IPS-11a (cell line): Measurements from ENCODE around the gene R3HDM2.
A peak's percentile ranks its signal among the peaks of the same experiment; 100 is the strongest.

ENCODE experiments used
- H3K4me3 ChIP-seq: one replicate; pipeline ENCODE4 v1.5.1; 2013; ENCODE audit warnings: low read depth, low read length, control low read depth

Gene R3HDM2

DNA sequence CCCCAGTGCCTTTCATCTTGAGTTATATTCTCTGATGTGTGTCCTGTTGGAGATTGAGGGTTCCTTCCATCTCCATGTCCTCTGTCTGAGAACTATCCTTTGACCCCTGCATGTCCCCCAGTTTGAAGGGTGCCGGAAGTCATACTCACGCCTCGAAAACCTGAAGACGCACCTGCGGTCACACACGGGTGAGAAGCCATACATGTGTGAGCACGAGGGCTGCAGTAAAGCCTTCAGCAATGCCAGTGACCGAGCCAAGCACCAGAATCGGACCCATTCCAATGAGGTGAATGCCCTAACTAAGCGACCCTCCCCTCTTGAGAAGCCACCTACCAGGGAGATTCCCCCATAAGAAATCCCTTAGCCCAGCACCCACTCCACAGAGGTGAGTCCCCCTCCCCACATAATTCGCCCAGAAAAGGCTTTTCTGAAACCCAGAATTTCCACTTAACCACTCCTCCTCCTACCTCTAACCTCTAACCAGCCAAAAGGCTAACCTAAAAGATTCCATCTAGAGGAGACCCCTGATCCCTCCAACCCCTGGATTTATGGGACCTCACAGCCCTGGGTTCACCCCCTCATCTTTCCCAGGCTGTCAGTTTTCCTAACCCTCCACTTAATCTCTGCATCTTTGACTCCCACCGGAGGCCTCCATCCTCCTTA, 36.5 kb upstream of the R3HDM2 start:
- no peak overlapping the region for H3K4me3 ChIP-seq

- H3K4me3 ChIP-seq = no peak overlapping the region
These were observed 35.1 kb upstream of the R3HDM2 start for GRCh38 chr12:57465747-57466505.

GRCh38 chr12:57465030-57465746, 34.3 kb upstream of the R3HDM2 start:
- H3K4me3 ChIP-seq = no peak overlapping the region

- no peak overlapping the region for H3K4me3 ChIP-seq
These were observed 33.7 kb upstream of the R3HDM2 start for GRCh38 chr12:57464569-57464968.

DNA sequence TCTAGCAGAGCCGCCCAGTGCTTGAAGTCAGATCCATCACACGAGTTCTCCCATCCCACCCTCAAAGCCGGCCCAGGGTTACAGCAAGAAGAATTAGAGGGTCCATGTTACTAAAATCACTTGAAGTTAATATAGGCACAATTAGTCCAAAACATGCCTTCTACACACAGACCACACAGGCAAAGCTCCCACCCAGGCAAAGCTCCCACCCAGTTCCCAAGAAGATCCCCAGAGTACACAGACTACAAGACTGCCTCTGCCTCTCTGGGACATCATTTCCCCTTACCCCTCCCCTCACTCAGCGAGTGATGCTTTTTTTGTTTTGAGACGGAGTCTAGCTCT, 32.0 kb upstream of the R3HDM2 start:
- no peak overlapping the region for H3K4me3 ChIP-seq

GRCh38 chr12:57462251-57462911, 31.5 kb upstream of the R3HDM2 start:
- H3K4me3 ChIP-seq = peak overlapping the region; percentile 86

- peak overlapping the region; percentile 86 for H3K4me3 ChIP-seq
These were observed 31.0 kb upstream of the R3HDM2 start for GRCh38 chr12:57461917-57462250.

DNA sequence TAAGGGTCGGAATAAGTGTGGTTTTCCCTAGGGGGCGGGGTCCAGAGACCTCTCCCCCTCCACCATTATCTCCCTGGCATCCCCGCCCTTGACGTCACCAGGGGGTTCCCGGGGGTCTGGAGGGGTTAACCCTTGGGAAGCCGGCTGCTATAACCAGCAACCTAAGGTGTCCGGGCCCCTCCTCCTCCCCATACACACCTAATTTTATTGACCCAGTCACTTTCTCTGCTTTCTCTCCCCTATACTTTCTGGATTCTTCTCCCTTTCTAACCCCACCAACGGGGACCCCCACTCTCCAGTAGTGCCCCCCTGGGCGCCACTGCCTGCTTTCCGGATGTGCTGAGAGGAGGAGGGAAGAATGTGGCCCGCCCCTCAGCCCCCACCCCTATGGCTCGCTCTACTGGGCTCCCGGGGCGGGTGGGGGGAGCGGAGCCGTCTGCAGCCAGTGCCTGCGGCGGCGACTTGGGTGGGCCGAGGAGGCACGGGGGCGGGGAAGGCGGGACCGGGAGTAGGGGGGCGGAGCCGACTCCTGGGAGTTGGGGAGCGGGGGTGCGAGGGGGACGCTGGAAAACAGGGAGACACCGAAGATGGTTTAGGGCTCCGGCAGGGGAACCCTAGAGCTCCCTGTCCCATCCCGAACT, 30.6 kb upstream of the R3HDM2 start:
- peak overlapping the region; percentile 86 for H3K4me3 ChIP-seq

GRCh38 chr12:57460841-57461275, 30.0 kb upstream of the R3HDM2 start:
- peak overlapping the region; percentile 56 for H3K4me3 ChIP-seq

DNA sequence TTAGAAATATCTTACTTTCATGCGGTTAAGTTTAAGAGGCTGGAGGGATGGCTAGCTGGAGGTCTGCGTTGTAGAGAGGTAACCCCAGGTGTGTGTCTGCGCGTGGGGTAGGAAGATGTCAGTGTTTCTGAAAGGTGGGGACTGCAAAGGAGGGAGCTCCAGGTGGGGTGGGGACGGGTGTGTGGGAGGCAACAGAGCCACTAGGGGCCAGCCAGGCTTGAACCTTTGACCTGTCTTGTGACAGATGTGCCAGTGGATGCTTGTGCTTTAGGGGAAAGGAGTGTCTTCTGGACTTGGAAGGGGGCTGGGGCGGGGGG, 29.6 kb upstream of the R3HDM2 start:
- peak overlapping the region; percentile 56 for H3K4me3 ChIP-seq

GRCh38 chr12:57459750-57460467, 29.1 kb upstream of the R3HDM2 start, which contains the start of gene GLI1:
GLI1 (plus strand) TSS chr12:57459785; CDS start chr12:57463692, 3,907 bp downstream.
- peak within 1 kb of the TSS; percentile 56 for H3K4me3 ChIP-seq

- H3K4me3 ChIP-seq = peak overlapping the region; percentile 53
These were observed 28.4 kb upstream of the R3HDM2 start for GRCh38 chr12:57459055-57459749.

DNA sequence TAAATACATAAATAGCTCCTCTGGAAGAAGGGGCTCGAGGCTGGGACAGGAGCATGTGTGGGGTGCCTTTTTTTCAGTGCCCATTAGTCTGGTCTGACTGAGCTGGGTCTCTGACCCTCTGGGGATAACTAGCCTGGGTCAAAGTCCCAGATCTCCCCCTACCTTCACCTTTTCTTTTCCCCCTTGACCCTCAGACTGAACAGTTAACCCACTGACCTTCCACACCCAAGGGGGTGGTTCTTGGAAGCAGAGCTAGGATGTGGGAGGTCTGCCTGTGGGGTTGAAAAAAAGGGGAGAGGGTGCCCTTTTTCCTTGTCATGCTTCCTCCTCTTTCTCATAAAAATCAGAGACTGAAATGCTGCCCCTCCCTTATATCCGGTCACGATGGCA, 27.8 kb upstream of the R3HDM2 start:
- H3K4me3 ChIP-seq = peak overlapping the region; percentile 27

DNA sequence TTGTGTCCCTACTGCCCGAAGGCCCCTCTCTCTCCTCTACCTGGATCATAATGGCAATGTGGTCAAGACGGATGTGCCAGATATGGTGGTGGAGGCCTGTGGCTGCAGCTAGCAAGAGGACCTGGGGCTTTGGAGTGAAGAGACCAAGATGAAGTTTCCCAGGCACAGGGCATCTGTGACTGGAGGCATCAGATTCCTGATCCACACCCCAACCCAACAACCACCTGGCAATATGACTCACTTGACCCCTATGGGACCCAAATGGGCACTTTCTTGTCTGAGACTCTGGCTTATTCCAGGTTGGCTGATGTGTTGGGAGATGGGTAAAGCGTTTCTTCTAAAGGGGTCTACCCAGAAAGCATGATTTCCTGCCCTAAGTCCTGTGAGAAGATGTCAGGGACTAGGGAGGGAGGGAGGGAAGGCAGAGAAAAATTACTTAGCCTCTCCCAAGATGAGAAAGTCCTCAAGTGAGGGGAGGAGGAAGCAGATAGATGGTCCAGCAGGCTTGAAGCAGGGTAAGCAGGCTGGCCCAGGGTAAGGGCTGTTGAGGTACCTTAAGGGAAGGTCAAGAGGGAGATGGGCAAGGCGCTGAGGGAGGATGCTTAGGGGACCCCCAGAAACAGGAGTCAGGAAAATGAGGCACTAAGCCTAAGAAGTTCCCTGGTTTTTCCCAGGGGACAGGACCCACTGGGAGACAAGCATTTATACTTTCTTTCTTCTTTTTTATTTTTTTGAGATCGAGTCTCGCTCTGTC, 26.1 kb upstream of the R3HDM2 start:
- peak overlapping the region; percentile 50 for H3K4me3 ChIP-seq

- peak overlapping the region; percentile 50 for H3K4me3 ChIP-seq
These were observed 25.4 kb upstream of the R3HDM2 start for GRCh38 chr12:57456145-57456700.

DNA sequence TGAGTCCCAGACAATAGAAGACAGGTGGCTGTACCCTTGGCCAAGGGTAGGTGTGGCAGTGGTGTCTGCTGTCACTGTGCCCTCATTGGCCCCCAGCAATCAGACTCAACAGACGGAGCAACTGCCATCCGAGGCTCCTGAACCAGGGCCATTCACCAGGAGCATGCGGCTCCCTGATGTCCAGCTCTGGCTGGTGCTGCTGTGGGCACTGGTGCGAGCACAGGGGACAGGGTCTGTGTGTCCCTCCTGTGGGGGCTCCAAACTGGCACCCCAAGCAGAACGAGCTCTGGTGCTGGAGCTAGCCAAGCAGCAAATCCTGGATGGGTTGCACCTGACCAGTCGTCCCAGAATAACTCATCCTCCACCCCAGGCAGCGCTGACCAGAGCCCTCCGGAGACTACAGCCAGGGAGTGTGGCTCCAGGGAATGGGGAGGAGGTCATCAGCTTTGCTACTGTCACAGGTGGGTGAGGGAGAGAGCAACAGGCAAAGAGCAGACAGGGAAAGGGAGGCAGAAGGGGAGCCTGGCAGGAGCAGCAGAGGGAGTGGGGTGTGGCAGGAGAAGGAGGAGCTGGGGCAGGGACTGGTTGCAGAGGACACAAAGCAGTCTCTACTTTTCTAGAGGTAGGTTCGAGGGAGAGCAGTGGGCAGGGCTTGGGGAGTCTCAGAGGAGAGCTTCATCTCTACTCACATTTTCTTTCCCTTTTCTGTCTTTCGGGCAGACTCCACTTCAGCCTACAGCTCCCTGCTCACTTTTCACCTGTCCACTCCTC, 24.7 kb upstream of the R3HDM2 start:
- peak overlapping the region; percentile 50 for H3K4me3 ChIP-seq

- peak within 1 kb of the TSS; percentile 50 for H3K4me3 ChIP-seq
These were observed 23.9 kb upstream of the R3HDM2 start, which contains the start of gene INHBE for GRCh38 chr12:57454566-57455373. INHBE (plus strand) TSS chr12:57455307; CDS start chr12:57455537, 230 bp downstream.
